ENCODE data around the gene BMP5. TPM values are rescaled to one million over a fixed set of nuclear protein-coding genes. Genes with fewer than 3 reads are reported as not detected.

BMP5 gene
- total and polyA plus RNA-seq, 10 of the 15 experiments (the other 5 are each of a cell fraction or from before 2014, with no cell fraction given) = not detected

GRCh38 chr6:55866128-55866527 lies 9.3 kb downstream of the BMP5 start:
- Histone ChIP-seq H3K27ac (ENCODE audit: control insufficient read depth, insufficient read depth) (no peak overlapping the region), H3K79me2 (ENCODE audit: control insufficient read depth, insufficient read depth, low read length) (no peaks in the 10 kb centered on the region), H3K27me3 (replicated peaks in 1 of 2; ENCODE audit: control insufficient read depth in 2 of 2, insufficient read depth in 2 of 2, low read length in 1 of 2) (no peaks in the 10 kb centered on the region), H4K20me1 (ENCODE audit: control insufficient read depth, insufficient read depth) (no peaks in the 10 kb centered on the region), H3K9ac (ENCODE audit: control insufficient read depth, insufficient read depth, low read length) (no peak overlapping the region), H3K9me3 (replicated peaks; ENCODE audit: control insufficient read depth, insufficient read depth, low read length) (no peaks in the 10 kb centered on the region; the same call in 2 of the 3 replicates), H3K4me2 (ENCODE audit: control insufficient read depth, insufficient read depth) (no peak overlapping the region), H3K4me1 (ENCODE audit: control insufficient read depth, insufficient read depth, low read length) (no peaks in the 10 kb centered on the region), H3K36me3 (ENCODE audit: control insufficient read depth in 2 of 2, insufficient read depth in 2 of 2, low read length in 1 of 2) (no peaks in the 10 kb centered on the region), H2AFZ (ENCODE audit: control insufficient read depth, low read depth, low read length) (no peak overlapping the region), H3K4me3 (no peak overlapping the region)
- DNase-seq (ENCODE audit: low read depth, low spot score) = no peak
- intact Hi-C loops (cut with micrococcal nuclease; ENCODE audit: unreplicated experiment) (no loop called here), in situ Hi-C loops (cut with MboI) (no loop called here)
- BruUV-seq (replicated peaks) = no TSS peak
- FAIRE-seq = no peak
- SMC1A ChIA-PET (ENCODE audit: uncharacterized antibody, unreplicated experiment) = no interaction called here
- TF ChIP-seq NFYA (IDR thresholded peaks at IDR 0.05; ENCODE audit: borderline replicate concordance, low read depth, low read length) (no peak), IKZF2 (IDR thresholded peaks at IDR 0.05) (no peak), KAT2A (conservative IDR thresholded peaks at IDR 0.05; ENCODE audit: control insufficient read depth, low read depth, low read length) (no peak), HSF1 (IDR thresholded peaks at IDR 0.05; ENCODE audit: low read depth, low read length) (no peak), MLLT1 (IDR thresholded peaks at IDR 0.05) (no peak), TARDBP (IDR thresholded peaks at IDR 0.05; ENCODE audit: borderline replicate concordance) (no peak), SMARCA5 (IDR thresholded peaks at IDR 0.05) (no peak), NRF1 (conservative IDR thresholded peaks at IDR 0.05; ENCODE audit: low read depth, low read length) (no peak)
- POLR2A ChIA-PET = no interaction called here
- RAD21 ChIA-PET (ENCODE audit: unreplicated experiment) = no interaction called here
- CTCF ChIA-PET = no interaction called here
- no peak for ATAC-seq
- 17% methylated on average over 2 of the region's 2 CpGs for WGBS (ENCODE audit: insufficient coverage, insufficient replicate concordance, low lambda C conversion rate, missing lambda C conversion rate)

Measured in GM12878 (cell line).